CD4-positive, alpha-beta T cell treated with Interleukin-15 for 1 hour (primary cell): ENCODE measurements around the gene KIAA1328.

Source experiments
- DNase-seq: peaks from one replicate; pipeline ENCODE4 v3.0.0-alpha.2; 2020

KIAA1328 gene

GRCh38 chr18:37260367-37261093 is 431.6 kb downstream of the KIAA1328 start:
- no peak for DNase-seq

DNA sequence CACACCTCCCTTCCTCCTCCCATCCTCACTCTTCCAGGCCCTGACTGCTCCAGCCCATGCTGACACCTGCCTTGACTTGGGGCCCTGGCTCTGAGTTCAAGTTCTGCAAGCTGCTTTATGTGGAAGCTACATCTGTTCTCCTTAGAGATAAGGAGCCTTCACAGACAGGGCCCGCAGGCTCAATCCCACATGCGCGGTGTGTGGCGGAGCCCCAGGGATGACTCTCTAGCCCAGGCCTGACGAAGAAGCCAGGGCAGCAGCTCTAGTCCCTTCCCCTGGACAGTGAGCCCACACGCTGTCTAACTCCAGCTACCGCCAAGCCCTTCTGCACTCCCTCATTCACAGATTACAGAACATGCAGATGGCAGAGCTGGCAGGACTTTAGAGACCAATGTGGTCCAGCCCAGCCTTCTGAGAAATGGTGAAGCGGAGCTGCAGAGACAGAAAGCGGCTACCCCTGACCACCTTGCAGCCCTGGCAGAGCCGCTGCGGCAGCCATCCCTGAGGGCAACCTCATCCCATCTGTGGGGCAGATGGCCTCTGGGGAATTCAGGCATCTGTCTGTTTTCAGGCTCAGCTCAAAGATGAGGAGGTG is 432.4 kb downstream of the KIAA1328 start:
- no peak for DNase-seq

GRCh38 chr18:37261988-37262387 is 433.1 kb downstream of the KIAA1328 start:
- no peak for DNase-seq

GRCh38 chr18:37264956-37265355 is 436.0 kb downstream of the KIAA1328 start:
- DNase-seq: no peak

GRCh38 chr18:37265382-37265781 is 436.5 kb downstream of the KIAA1328 start:
- DNase-seq: no peak

GRCh38 chr18:37266290-37266689 is 437.4 kb downstream of the KIAA1328 start:
- DNase-seq: no peak

DNA sequence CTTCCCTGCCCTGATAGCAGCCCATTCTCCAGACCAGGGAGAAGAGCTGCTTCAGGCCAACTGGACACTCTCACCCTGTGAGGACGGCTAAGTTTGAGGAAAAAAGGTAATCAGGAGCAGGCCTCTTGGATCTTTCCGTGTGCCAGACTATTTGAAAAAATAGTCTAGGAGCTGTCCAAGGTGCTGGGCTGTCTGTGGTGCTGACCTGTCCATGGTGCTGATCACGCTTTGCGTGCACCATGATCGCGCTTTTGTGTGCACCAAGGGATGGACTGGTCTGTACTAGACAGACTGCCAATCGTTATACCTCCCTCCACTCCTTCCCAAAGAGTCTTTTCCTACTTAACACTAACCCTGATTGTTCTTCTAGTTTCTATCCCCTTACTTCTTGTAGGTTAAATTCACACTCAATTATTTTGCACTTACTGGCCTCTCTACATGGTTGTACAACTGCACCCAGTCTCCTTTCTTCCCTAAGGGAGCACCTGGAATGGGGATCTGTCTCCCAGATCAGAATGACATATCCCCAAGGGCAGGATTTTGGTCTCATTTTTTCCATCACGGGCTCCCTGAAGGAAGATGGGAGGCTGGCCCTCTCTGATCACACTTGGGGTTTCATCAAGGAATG is 441.2 kb downstream of the KIAA1328 start:
- DNase-seq: no peak

DNA sequence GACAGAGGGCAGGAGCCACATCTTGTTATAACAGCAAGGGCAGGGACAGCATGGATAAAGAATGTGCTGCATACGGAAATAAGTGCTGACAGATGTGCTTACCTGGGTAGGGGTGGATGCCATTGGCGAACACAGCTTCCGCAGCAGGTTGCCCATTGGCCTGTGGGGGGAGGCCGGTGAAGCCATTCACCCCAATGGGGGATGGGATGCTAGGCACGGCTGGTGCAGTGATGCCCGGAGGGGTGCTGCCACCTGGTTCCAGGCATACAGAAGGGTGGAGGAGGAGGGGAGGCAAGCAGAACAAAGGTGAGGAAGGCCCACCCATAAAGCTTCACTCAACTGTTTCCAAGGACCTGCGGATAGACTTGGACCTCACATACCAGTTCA is 441.7 kb downstream of the KIAA1328 start:
- DNase-seq: no peak

GRCh38 chr18:37272226-37272625 is 443.3 kb downstream of the KIAA1328 start:
- DNase-seq: no peak

- no peak for DNase-seq
Observed at GRCh38 chr18:37272841-37273240, 443.9 kb downstream of the KIAA1328 start.

DNA sequence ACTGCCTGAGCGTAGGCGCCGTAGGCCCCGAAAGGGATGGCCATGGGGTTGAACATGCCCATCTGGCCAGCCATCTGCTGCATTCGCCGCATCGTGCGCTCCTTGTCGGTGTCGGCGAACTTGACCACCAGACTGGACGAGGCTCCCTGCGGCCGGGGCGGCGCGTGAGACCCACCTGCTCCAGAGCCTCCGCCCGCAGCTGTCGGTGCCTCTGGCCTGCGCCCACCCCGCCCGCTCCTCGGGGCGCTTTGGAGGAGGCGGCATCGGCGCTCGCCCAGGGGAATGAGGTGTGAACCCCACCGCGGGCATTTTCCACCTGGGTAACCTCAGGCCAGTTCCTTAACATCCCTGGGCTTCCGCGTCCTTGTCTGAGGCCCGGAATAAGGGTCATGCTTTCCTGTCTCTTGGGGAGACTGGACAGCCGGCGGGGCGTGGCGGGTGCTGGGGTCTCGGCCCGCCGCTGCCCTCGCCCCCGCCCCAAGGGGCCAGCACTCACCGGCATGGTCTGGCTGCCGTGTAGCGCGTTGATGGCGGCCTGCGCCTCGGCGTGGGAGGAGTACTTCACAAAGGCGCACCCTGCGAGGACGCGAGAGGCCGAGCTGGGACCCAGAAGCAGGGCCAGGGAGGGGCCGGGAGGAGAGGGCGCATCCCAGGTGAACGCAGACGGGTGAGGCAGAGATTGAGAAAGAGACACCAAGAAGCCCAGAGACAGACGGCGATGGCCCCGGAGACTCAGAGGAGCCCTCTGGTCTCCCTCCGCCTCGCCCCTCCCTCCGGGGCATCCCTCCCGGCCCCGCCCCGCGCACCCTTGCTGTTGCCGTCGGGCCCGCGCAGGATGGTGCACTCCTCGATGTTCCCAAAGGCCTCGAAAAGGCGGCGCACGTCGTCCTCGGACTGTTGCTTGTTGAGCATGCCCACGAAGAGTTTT is 445.6 kb downstream of the KIAA1328 start:
- DNase-seq: no peak

- no peak for DNase-seq
Observed at GRCh38 chr18:37275237-37275741, 446.4 kb downstream of the KIAA1328 start.

DNA sequence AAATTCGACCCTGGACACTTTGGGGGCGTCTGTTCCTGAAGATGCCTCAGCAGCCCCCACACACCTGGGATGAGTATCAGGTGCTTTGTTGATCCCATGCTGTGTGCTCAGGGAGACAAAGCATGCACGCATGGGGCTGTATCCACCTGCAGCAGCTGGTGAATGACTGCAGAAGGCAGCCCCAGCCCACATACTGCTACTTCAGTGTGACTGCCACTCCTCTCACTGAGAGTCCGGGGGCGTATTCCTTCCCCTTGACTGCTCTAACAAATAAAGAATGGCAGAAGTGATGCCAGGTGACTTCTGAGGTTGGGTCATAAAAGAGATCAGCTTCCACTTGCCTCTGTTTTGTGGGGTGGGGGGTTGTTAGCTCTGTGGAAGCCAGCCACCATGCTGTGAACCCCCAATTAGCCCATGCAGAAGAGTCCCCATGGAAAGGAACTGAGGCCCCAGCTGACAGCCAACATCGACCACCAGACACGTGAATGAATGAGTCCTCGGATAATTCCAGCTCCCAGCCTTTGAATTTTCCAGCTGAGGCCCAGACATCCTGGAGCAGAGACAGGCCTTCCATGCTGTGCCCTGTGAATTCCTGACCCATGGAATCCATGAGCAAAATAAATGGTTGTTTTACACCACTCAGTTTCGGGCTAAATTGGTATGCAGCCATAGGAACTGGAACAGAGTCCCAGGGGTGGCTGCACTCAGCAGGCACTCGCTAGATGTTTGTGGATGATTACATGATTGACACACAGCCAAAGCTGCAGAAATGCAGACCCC is 447.4 kb downstream of the KIAA1328 start:
- no peak for DNase-seq

GRCh38 chr18:37277804-37278203 is 448.9 kb downstream of the KIAA1328 start:
- no peak for DNase-seq
